ENCODE results near the gene STN1.

The STN1 gene

GRCh38 chr10:103918053-103918846 is at the start of gene STN1:
Gene STN1 (minus strand): TSS chr10:103918184. CDS start chr10:103917594, 590 bp downstream.
- FAIRE-seq, result no peak

GRCh38 chr10:103967448-103968071 is 49.6 kb upstream of the STN1 start:
- no peak for FAIRE-seq

GRCh38 chr10:103966671-103967447 is 48.9 kb upstream of the STN1 start, which contains the start of gene SLK:
Gene SLK (plus strand): TSS chr10:103967140. CDS start chr10:103967746, 606 bp downstream.
- no peak for FAIRE-seq

GRCh38 chr10:103960103-103960502 is 42.1 kb upstream of the STN1 start:
- no peak for FAIRE-seq

- no peak for FAIRE-seq
Measured at GRCh38 chr10:103958996-103959395, 41.0 kb upstream of the STN1 start.

- FAIRE-seq, result no peak
Measured at GRCh38 chr10:103954543-103954942, 36.6 kb upstream of the STN1 start.

- FAIRE-seq, result no peak
Measured at GRCh38 chr10:103951942-103952341, 34.0 kb upstream of the STN1 start.

GRCh38 chr10:103951183-103951582 is 33.2 kb upstream of the STN1 start:
- FAIRE-seq, result no peak

- FAIRE-seq, result no peak
Measured at GRCh38 chr10:103949728-103950127, 31.7 kb upstream of the STN1 start.

- no peak for FAIRE-seq
Measured at GRCh38 chr10:103947799-103948516, 30.0 kb upstream of the STN1 start.

- FAIRE-seq, result no peak
Measured at GRCh38 chr10:103942866-103943265, 24.9 kb upstream of the STN1 start.

- FAIRE-seq, result no peak
Measured at GRCh38 chr10:103941801-103942200, 23.8 kb upstream of the STN1 start.

GRCh38 chr10:103939522-103939921 is 21.5 kb upstream of the STN1 start:
- no peak for FAIRE-seq

- no peak for FAIRE-seq
Measured at GRCh38 chr10:103936022-103936421, 18.0 kb upstream of the STN1 start.

- no peak for FAIRE-seq
Measured at GRCh38 chr10:103934308-103934707, 16.3 kb upstream of the STN1 start.

GRCh38 chr10:103933557-103934121 is 15.7 kb upstream of the STN1 start:
- no peak for FAIRE-seq

- FAIRE-seq, result no peak
Measured at GRCh38 chr10:103932971-103933370, 15.0 kb upstream of the STN1 start.

GRCh38 chr10:103932271-103932670 is 14.3 kb upstream of the STN1 start:
- FAIRE-seq, result no peak

GRCh38 chr10:103931603-103932002 is 13.6 kb upstream of the STN1 start:
- no peak for FAIRE-seq

GRCh38 chr10:103930881-103931280 is 12.9 kb upstream of the STN1 start:
- no peak for FAIRE-seq

- no peak for FAIRE-seq
Measured at GRCh38 chr10:103930449-103930848, 12.5 kb upstream of the STN1 start.

GRCh38 chr10:103929381-103929921 is 11.5 kb upstream of the STN1 start:
- FAIRE-seq, result no peak

Measured in TTC549 (cell line).